ENCODE results near the gene IFNL4.
"Not testable (repeated sequence)": the region's sequence is repeated elsewhere in the genome, so short reads cannot be mapped to it uniquely, and the experiment has no call there.

The IFNL4 gene

GRCh38 chr19:39219108-39219507 is 29.5 kb downstream of the IFNL4 start:
- not testable (repeated sequence) for DNase-seq

- no peak for DNase-seq
Measured at GRCh38 chr19:39218230-39219007, 30.2 kb downstream of the IFNL4 start.

- DNase-seq, result no peak
Measured at GRCh38 chr19:39217094-39217493, 31.6 kb downstream of the IFNL4 start.

- DNase-seq, result not testable (repeated sequence)
Measured at GRCh38 chr19:39215323-39215722, 33.3 kb downstream of the IFNL4 start.

- peak; percentile 72 for DNase-seq
Measured at GRCh38 chr19:39212375-39212742, 36.3 kb downstream of the IFNL4 start.

- no peak for DNase-seq
Measured at GRCh38 chr19:39211731-39212374, 36.8 kb downstream of the IFNL4 start.

- no peak for DNase-seq
Measured at GRCh38 chr19:39209196-39209595, 39.5 kb downstream of the IFNL4 start.

- DNase-seq, result no peak
Measured at GRCh38 chr19:39208175-39208795, 40.4 kb downstream of the IFNL4 start.

- DNase-seq, result no peak
Measured at GRCh38 chr19:39207293-39207836, 41.3 kb downstream of the IFNL4 start.

GRCh38 chr19:39206122-39206521 is 42.5 kb downstream of the IFNL4 start:
- DNase-seq, result no peak

GRCh38 chr19:39205449-39205764 is 43.2 kb downstream of the IFNL4 start:
- no peak for DNase-seq

GRCh38 chr19:39203372-39204341 is 45.0 kb downstream of the IFNL4 start, which contains the start of gene SYCN:
Gene SYCN, minus strand, starts transcription at chr19:39204263. Its CDS starts 9 bp downstream, at chr19:39204254.
- DNase-seq, result no peak

- DNase-seq, result no peak
Measured at GRCh38 chr19:39202998-39203355, 45.7 kb downstream of the IFNL4 start.

GRCh38 chr19:39200803-39201115 is 47.9 kb downstream of the IFNL4 start:
- DNase-seq, result no peak

GRCh38 chr19:39200066-39200802 is 48.4 kb downstream of the IFNL4 start:
- no peak for DNase-seq

GRCh38 chr19:39199025-39199424 is 49.6 kb downstream of the IFNL4 start:
- no peak for DNase-seq

- DNase-seq, result no peak
Measured at GRCh38 chr19:39197808-39198207, 50.8 kb downstream of the IFNL4 start.

GRCh38 chr19:39196860-39197562 is 51.6 kb downstream of the IFNL4 start, which contains the start of gene NCCRP1:
Gene NCCRP1, plus strand, starts transcription at chr19:39196964. Its CDS starts 19 bp downstream, at chr19:39196983.
- no peak for DNase-seq

- no peak for DNase-seq
Measured at GRCh38 chr19:39196320-39196719, 52.3 kb downstream of the IFNL4 start.

All from activated CD4-positive, alpha-beta T cell treated with anti-CD3 and anti-CD28 coated beads, Interleukin-2, Interleukin-6, amounts not matched to agents 100 ng/mL and 50 ng/mL, durations not matched to agents 16 hours and 8 hours (primary cell).